ENCODE measurements around the gene THOP1.

DNA sequence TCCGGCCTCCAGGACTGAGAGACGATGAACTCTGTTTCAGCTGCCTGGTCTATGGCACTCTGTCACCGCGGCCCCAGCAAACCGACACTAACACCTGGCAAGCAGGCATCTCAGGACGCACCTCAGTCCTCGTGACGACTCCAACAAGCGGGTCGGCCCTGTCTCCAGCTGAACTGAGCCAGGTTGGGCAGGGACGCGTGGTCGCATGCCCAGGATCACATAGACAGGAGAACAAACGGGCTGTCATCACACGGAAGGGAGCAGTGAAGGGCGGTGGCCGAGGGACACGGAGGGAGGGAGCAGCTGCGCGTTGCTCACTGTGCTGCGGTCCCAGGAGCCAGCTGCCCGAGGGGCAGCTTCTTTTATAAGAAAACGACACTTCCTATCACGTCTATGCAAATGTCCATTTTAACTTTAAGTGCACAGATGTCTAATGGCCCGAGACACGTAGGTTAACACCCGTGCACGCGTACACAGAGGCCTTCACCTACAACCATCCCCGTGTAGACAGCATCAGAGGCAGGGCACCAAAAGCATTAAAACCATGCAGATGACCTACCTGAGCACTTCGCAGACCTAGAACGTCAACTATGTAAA lies 11.1 kb upstream of the THOP1 start:
- no peak for TF ChIP-seq EZH2 (IDR thresholded peaks at IDR 0.05; ENCODE audit: low read length, unreplicated experiment)
- TF ChIP-seq, protein P1, sequence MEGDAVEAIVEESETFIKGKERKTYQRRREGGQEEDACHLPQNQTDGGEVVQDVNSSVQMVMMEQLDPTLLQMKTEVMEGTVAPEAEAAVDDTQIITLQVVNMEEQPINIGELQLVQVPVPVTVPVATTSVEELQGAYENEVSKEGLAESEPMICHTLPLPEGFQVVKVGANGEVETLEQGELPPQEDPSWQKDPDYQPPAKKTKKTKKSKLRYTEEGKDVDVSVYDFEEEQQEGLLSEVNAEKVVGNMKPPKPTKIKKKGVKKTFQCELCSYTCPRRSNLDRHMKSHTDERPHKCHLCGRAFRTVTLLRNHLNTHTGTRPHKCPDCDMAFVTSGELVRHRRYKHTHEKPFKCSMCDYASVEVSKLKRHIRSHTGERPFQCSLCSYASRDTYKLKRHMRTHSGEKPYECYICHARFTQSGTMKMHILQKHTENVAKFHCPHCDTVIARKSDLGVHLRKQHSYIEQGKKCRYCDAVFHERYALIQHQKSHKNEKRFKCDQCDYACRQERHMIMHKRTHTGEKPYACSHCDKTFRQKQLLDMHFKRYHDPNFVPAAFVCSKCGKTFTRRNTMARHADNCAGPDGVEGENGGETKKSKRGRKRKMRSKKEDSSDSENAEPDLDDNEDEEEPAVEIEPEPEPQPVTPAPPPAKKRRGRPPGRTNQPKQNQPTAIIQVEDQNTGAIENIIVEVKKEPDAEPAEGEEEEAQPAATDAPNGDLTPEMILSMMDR (conservative IDR thresholded peaks at IDR 0.05; ENCODE audit: low read depth, low read length) = no peak
